ENCODE results near the gene VEGFD.
A peak's percentile ranks its signal among the peaks of the same experiment; 100 is the strongest.
"Not testable (repeated sequence)": the region's sequence is repeated elsewhere in the genome, so short reads cannot be mapped to it uniquely, and the experiment has no call there.

Gene VEGFD

GRCh38 chrX:15311119-15311518, 73.1 kb downstream of the VEGFD start:
- no peak for TF ChIP-seq CTCF (IDR thresholded peaks at IDR 0.05; ENCODE audit: low read depth, low read length)
- no peaks in the 10 kb centered on the region for H3K4me1 ChIP-seq
- H3K4me3 ChIP-seq (ENCODE audit: low read depth, low read length), result no peak overlapping the region
- DNase-seq, result no peak
- no peaks in the 10 kb centered on the region for H3K36me3 ChIP-seq
- H3K9me3 ChIP-seq, result no peaks in the 10 kb centered on the region
- no peaks in the 10 kb centered on the region for H3K27me3 ChIP-seq

- Histone ChIP-seq H3K4me1 (no peaks in the 10 kb centered on the region), H3K27me3 (no peaks in the 10 kb centered on the region), H3K36me3 (no peaks in the 10 kb centered on the region), H3K9me3 (no peaks in the 10 kb centered on the region), H3K4me3 (ENCODE audit: low read depth, low read length) (no peak overlapping the region)
- TF ChIP-seq CTCF (IDR thresholded peaks at IDR 0.05; ENCODE audit: low read depth, low read length), result no peak
- DNase-seq, result no peak
Observed at GRCh38 chrX:15310117-15310516, 74.1 kb downstream of the VEGFD start.

- H3K4me1 ChIP-seq; H3K4me3 ChIP-seq (ENCODE audit: low read depth, low read length); DNase-seq; H3K9me3 ChIP-seq; H3K27me3 ChIP-seq; H3K36me3 ChIP-seq: not testable (repeated sequence)
Observed at GRCh38 chrX:15305899-15306298, 78.3 kb downstream of the VEGFD start.

GRCh38 chrX:15301924-15302323, 82.3 kb downstream of the VEGFD start:
- Histone ChIP-seq H3K4me3 (ENCODE audit: low read depth, low read length) (no peak overlapping the region), H3K9me3 (no peaks in the 10 kb centered on the region), H3K4me1 (no peaks in the 10 kb centered on the region), H3K36me3 (no peaks in the 10 kb centered on the region), H3K27me3 (no peaks in the 10 kb centered on the region)
- no peak for TF ChIP-seq CTCF (IDR thresholded peaks at IDR 0.05; ENCODE audit: low read depth, low read length)
- no peak for DNase-seq

- peak; percentile 41 for TF ChIP-seq CTCF (IDR thresholded peaks at IDR 0.05; ENCODE audit: low read depth, low read length)
- H3K27me3 ChIP-seq, result no peaks in the 10 kb centered on the region
- no peak for DNase-seq
Observed at GRCh38 chrX:15299941-15300851, 84.0 kb downstream of the VEGFD start.

GRCh38 chrX:15298780-15299179, 85.4 kb downstream of the VEGFD start:
- Histone ChIP-seq H3K27me3 (no peaks in the 10 kb centered on the region), H3K4me1 (no peaks in the 10 kb centered on the region), H3K9me3 (no peaks in the 10 kb centered on the region), H3K36me3 (no peaks in the 10 kb centered on the region), H3K4me3 (ENCODE audit: low read depth, low read length) (no peak overlapping the region)
- no peak for TF ChIP-seq CTCF (IDR thresholded peaks at IDR 0.05; ENCODE audit: low read depth, low read length)
- DNase-seq, result no peak

More at GRCh38 chrX:15299941-15300851, 84.0 kb downstream of the VEGFD start:
- Histone ChIP-seq H3K36me3 (no peaks in the 10 kb centered on the region), H3K9me3 (no peaks in the 10 kb centered on the region), H3K4me1 (no peaks in the 10 kb centered on the region), H3K4me3 (ENCODE audit: low read depth, low read length) (no peak overlapping the region)
